Measurements from ENCODE around the gene CADM2.
"Not testable (repeated sequence)": the region's sequence is repeated elsewhere in the genome, so short reads cannot be mapped to it uniquely, and the experiment has no call there.

CADM2 gene

DNA sequence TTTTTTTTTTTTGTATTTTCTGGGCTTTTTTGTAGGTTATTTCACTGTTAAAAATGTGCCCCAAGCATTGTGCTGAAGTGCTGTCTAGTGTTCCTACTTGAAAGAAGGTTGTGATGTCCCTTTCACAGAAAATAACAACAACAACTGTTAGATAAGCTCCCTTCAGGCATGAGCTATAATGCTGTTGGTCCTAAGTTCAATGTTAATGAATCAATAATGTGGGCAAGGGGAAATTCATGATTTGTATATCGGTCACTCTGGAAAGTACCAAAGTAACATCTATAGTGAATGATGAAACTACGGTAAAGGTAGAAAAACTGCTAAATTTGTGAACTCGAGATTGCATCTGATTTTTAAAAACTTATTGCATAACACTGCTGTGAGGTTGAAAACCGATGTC is 539.4 kb downstream of the CADM2 start:
- TF ChIP-seq POLR2A (IDR thresholded peaks at IDR 0.05; ENCODE audit: low read depth, low read length) = no peak
- DNase-seq (ENCODE audit: insufficient read length, low spot score) = no peak
- FAIRE-seq = no peak

DNA sequence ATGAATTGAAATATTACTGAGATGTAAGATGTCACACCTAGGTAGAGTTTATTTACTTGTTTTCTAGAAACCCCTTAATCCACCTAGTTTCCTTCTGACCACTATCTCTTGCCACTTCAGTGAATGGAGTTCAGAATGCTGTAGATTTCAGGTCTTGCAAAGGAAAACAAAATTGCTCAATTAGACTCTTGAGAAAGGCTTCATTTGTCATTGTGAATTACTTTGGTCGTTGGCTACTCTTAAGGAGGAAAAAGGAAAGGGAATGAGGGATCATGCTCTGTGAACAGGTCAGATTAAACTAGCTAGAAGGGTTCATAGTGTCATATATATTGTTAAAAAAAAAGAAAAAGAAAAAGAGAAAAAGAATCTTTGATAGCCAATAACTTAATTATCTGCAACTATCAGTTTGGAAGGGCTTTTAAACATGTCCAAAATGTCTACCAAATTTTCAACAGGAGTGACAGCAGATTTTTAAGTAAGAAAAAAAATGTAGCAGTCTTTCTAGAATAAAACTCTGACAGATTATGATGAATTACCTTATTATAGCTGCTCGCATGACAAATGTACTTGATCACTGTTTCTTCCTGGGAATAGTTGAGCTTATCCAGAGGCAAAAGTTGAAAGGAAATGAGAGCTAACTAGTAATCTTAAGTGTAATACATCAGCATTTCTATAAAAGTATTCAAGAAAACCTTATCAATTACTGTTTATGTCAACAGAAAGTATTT is 543.5 kb downstream of the CADM2 start:
- TF ChIP-seq POLR2A (IDR thresholded peaks at IDR 0.05; ENCODE audit: low read depth, low read length) = no peak
- FAIRE-seq (no peak), DNase-seq (ENCODE audit: insufficient read length, low spot score) (no peak)

DNA sequence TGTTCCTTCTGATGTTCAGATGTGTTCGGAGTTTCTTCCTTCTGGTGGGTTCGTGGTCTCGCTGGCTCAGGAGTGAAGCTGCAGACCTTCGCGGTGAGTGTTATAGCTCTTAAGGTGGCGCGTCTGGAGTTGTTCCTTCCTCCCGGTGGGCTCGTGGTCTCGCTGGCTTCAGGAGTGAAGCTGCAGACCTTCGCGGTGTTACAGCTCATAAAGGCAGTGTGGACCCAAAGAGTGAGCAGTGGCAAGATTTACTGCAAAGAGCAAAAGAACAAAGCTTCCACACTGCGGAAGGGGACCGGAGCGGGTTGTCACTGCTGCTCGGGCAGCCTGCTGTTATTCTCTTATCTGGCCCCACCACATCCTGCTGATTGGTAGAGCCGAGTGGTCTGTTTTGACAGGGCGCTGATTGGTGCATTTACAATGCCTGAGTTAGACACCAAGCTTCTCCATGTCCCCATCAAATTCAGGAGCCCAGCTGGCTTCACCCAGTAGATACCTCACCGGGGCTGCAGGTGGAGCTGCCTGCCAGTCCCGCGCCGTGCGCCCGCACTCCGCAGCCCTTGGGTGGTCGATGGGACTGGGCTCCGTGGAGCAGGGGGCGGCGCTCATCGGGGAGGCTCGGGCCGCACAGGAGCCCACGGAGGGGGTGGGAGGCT is 545.5 kb downstream of the CADM2 start:
- not testable (repeated sequence) for DNase-seq (ENCODE audit: insufficient read length, low spot score); FAIRE-seq

DNA sequence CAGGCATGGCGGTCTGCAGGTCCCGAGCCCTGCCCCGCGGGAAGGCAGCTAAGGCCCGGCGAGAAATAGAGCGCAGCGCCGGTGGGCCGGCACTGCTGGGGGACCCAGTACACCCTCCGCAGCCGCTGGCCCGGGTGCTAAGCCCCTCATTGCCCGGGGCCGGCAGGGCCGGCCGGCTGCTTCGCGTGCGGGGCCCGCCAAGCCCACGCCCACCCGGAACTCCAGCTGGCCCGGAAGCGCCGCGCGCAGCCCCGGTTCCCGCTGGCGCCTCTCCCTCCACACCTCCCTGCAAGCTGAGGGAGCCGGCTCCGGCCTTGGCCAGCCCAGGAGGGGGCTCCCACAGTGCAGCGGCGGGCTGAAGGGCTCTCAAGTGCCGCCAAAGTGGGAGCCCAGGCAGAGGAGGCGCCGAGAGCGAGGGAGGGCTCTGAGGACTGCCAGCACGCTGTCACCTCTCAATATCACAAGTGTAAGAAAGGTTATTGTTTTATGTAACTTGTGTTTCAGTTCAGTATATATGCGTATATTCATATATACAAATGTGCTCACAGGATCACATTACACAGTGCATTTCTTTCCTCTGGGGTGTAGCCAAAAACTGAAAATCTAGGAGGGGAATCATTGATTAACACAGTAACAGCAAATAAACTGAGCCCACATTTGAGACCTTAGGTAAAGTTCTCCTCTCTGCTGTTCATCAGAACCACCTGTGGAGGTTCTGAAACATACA is 546.2 kb downstream of the CADM2 start:
- FAIRE-seq; DNase-seq (ENCODE audit: insufficient read length, low spot score): not testable (repeated sequence)

DNA sequence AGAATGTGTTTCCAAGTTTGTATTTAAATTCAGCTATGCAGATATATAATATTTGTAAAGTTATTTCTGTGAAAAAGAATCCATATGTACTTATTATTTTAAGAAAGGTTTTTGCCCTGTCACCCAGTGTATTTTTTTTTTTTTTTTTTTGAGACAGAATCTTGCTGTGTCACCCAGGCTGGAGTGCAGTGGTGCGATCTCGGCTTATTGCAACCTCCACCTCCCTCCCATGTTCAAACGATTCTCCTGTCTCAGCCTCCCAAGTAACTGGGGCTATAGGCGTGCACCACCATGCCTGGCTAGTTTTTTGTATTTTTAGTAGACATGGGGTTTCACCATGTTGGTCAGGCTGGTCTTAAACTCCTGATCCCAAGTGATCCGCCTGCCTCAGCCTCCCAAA is 548.3 kb downstream of the CADM2 start:
- FAIRE-seq; DNase-seq (ENCODE audit: insufficient read length, low spot score): not testable (repeated sequence)

DNA sequence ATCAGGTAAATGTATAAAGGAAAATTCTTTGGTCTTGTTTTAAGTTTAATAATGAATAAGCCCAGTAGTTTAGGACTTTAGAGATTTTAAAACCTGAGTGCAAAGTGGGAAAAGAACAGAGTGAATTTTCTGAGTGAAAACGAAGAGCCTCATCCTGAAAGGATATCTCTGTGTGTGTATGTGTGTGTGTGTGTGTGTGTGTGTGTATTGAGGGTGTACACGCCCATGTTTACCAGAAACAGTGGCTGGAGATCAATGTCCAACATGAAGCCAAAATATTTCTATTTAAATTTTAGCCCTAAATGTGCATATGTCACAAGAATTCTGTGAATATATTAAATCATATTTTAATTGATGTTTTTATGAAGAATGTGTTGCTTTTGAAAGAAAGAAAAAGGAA is 549.9 kb downstream of the CADM2 start:
- TF ChIP-seq POLR2A (IDR thresholded peaks at IDR 0.05; ENCODE audit: low read depth, low read length) = no peak
- no peak for DNase-seq (ENCODE audit: insufficient read length, low spot score)
- FAIRE-seq = no peak

DNA sequence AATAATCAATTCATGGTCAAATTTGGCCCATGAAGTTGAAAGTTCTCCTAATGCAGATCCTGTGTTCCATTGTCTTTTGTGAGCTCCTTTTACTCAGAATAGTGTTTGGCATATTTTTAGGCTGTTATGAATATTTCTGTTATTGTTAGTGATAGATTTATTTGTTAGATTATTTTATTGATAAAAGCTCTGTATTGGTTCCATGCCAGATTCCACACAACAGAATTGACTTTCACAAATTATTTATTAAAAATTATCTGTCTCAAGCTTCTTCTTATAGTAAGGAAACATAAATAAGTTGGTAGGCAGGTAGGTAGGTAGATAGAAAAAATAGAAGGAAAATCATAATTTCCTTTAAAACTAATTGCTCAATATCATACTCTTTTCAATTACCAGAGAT is 557.4 kb downstream of the CADM2 start:
- TF ChIP-seq POLR2A (IDR thresholded peaks at IDR 0.05; ENCODE audit: low read depth, low read length) = no peak
- no peak for DNase-seq (ENCODE audit: insufficient read length, low spot score)

DNA sequence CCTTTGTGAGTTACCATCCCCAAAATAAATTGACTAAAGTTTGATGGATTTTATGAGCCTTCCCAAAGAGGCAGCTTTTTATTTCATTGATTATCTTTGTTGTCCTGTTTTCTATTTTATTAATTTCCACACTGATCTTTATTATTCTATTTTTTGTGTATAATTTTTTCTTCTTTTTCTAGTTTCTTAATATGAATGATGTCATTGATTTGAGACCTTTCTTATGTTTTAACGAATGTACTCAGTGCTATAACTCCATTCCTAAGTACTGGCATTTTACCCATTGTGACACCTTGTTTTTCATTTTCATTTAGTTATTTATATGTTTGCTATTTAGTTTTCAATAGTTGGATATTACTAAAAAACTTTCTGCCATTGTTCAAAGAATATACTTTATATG is 565.3 kb downstream of the CADM2 start:
- no peak for DNase-seq (ENCODE audit: insufficient read length, low spot score)
- no peak for FAIRE-seq
- no peak for TF ChIP-seq POLR2A (IDR thresholded peaks at IDR 0.05; ENCODE audit: low read depth, low read length)

More for the DNA sequence above, 557.4 kb downstream of the CADM2 start:
- FAIRE-seq = no peak

DNA sequence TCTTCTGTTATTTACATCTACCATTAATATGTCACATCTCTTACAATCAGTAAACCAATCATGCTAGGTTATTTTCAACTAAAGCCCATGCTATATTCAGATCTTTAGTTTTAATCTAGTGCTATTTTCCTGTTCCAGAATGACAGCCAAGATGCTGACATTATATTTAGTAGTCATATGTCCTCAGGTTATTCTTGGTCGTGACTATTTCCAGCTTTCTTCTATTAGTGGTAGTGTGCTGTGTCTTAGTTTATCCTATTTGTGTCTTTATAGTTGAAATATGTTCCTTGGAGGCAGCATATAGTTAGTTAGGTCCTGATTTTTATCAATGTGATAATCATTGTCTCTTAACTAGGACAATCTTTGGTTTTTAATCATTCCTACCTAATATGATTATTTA is 566.5 kb downstream of the CADM2 start:
- no peak for DNase-seq (ENCODE audit: insufficient read length, low spot score)
- no peak for FAIRE-seq
- no peak for TF ChIP-seq POLR2A (IDR thresholded peaks at IDR 0.05; ENCODE audit: low read depth, low read length)

DNA sequence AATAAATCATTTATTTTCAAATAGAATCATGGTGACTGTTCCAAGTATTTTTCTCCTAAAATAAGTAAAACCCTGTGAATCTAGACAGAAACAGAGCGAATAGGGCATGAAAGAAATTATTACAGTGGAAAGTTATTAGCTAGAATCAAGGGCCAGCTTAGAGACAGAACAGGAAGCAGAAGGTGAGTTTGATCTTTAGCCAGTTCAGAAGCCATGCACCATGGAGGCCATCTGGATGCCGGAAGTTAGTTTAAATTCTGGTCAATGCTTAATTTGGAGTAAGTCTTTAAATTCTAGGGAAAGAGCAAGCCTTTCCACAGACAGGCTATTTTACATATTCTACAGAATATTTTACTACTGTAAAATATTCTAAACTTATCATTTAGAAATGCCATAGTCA is 574.8 kb downstream of the CADM2 start:
- FAIRE-seq = no peak
- no peak for TF ChIP-seq POLR2A (IDR thresholded peaks at IDR 0.05; ENCODE audit: low read depth, low read length)
- DNase-seq (ENCODE audit: insufficient read length, low spot score) = no peak

DNA sequence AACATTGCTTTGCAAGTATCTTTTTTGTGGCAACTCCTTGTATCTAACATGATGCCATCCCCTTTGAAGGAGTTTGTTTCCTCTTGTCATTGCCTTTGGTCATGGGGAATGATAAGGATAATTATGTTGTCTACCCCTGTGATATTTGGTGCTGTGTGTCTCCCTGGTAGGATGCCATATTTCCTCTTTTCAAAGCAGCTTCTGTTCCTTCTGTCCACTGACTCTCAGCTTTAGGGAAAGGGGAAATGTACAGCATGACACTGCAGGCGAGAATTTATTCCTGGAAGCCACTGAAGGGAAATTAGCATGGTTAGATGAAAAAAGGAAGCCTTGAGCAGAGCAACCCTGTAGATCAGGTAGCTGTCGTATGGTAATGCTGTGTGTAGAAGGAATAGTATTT is 576.7 kb downstream of the CADM2 start:
- DNase-seq (ENCODE audit: insufficient read length, low spot score) (no peak), FAIRE-seq (no peak)
- TF ChIP-seq POLR2A (IDR thresholded peaks at IDR 0.05; ENCODE audit: low read depth, low read length) = no peak

DNA sequence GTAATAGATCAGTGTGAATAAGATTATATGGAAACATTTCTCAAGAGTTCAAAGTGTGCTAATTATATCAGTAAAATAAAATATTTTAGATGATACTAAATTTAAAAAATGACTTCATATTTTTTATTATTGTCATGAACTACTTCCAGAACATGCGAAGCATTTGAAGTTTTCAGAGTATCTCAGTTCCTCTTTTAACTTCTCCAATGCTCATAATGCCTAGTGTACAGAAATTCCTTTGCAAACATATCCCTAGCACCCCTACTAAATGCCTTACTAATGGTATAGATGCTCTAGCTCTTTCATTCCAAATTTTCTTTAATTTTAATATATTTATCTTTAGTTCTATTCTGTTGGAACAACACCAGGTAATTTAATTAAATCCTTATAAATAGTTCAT is 580.4 kb downstream of the CADM2 start:
- TF ChIP-seq POLR2A (IDR thresholded peaks at IDR 0.05; ENCODE audit: low read depth, low read length) = no peak
- DNase-seq (ENCODE audit: insufficient read length, low spot score) (no peak), FAIRE-seq (no peak)

DNA sequence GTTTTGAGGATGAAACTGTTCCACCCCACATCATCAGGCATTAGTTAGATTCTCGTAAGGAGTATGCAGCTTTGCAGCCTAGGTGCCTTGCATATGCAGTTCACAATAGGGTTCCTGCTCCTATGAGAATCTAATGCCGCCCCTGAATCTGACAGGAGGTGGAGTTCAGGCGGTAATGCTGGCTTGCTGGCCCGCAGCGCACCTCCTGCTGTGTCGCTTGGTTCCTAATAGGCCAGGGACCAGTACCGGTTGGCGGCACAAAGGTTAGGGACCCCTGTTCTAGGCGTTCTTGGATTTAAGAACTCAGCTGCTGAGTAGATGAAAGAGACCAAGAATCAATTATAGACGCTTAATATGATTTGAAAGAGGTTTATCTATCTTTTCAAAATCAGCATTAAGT is 595.4 kb downstream of the CADM2 start:
- FAIRE-seq = no peak
- TF ChIP-seq POLR2A (IDR thresholded peaks at IDR 0.05; ENCODE audit: low read depth, low read length) = no peak
- DNase-seq (ENCODE audit: insufficient read length, low spot score) = no peak

DNA sequence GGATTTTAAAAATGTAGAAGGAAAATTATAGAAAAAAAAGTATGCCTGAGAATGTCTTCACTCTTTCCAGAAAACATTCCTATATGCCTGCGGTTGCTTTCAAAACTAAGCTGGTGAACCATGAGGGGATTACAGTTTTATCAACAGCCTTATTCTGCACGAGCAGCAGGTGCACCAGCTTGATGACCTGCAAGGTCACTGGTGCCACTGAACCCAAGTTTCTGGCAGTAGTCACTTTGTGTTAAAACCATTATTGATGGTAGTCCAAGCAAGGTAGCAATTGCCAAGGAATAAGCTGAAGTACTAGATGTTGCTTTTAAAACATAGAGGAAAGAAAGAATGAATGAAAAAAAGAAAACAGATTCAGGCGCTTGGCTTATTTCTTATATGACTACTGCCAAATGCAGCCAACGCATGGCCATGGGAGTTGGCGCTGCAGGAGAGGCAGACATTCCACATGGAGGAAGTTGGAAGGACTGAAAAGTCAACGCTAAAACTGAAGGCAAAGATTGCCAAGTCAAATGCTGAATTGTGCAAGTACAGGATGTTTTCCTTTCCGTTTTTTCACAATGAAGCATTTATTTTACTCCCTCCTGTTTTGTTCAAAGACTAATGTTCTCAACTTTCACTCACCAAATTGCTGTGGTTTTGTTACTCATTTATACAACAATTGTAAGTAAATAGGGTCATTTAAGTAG is 601.4 kb downstream of the CADM2 start:
- no peak for FAIRE-seq
- no peak for TF ChIP-seq POLR2A (IDR thresholded peaks at IDR 0.05; ENCODE audit: low read depth, low read length)
- DNase-seq (ENCODE audit: insufficient read length, low spot score) = no peak

Data from H54 (cell line).